Measurements from ENCODE around the gene RAPGEF1. TPM values are rescaled to one million over a fixed set of nuclear protein-coding genes. Genes with fewer than 3 reads are reported as not detected.
A peak's percentile ranks its signal among the peaks of the same experiment; 100 is the strongest.

Gene RAPGEF1
- polyA plus RNA-seq, 2 of the 4 experiments (the other 2 are of a cell fraction): 21.6 to 27.7 TPM

DNA sequence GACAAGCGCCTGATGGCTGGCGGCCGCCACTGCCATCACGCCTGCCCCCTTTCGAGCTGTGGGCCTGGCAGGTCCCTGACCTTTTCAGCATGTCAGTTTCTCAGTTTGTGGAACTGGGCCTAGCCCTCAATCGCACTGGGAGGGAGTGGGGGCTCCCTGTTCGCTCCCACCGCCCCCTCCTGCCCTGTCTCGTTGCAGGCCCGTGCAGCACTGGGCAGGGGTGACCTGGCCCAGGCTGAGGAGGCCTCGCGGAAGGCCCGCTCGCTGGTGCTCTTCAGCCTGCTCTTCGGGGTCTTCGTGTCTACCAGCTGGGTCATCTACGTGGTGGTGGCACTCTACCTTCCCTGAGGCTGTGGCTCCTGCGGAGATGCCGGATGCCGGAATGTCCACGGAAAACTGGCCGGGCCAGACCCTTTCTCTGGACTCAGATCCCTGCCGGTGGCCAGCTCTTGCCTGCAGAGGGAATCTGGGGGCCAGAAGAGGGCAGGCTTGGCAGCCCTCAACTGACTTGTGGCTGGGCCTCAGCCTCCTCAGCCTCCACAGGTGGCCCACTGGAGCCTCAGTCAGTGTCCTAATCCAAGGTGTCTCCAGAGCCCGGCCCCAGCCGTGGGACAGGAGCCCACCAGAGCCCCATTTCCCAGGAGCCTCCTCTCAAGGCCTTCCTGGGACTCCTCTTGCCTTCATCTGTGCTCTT lies 181.9 kb downstream of the RAPGEF1 start:
- no peak overlapping the region for H3K4me3 ChIP-seq
- no peak overlapping the region for H3K4me2 ChIP-seq
- ChIA-PET POLR2A (no interaction called here), CTCF (interaction anchor here (1.0 to 2.4 kb wide), 3 partner anchors 12 to 205 kb away, joined by 5 to 7 read pairs (median 7); no protein-coding TSS in a partner anchor)
- H3K9me3 ChIP-seq: peaks cover 13% of the 10 kb centered on the region; the same call in 2 of the 3 replicates
- H3K4me1 ChIP-seq: no peaks in the 10 kb centered on the region
- WGBS (ENCODE audit: missing lambda C conversion rate): 92% methylated on average over 20 of the region's 25 CpGs
- no peak for DNase-seq (ENCODE audit: low read depth in 1 of 2, low spot score in 1 of 2)
- H3K27ac ChIP-seq: no peak overlapping the region
- TF ChIP-seq SMC3 (IDR thresholded peaks at IDR 0.05): no peak
- FAIRE-seq: no peak
- ATAC-seq: peak in 1 of 2 experiments; percentile 35; a peak in 2 of 6 replicates

- Histone ChIP-seq H3K4me1 (no peaks in the 10 kb centered on the region), H3K27ac (no peak overlapping the region), H3K9me3 (0 out of 3 replicates have a peak, but pooled peaks cover 2% of the 10 kb centered on the region), H3K4me3 (no peak overlapping the region), H3K4me2 (no peak overlapping the region)
- ChIA-PET CTCF (no interaction called here), POLR2A (no interaction called here)
- TF ChIP-seq HDAC2 (IDR thresholded peaks at IDR 0.05): no peak
- TF ChIP-seq RFX5 (IDR thresholded peaks at IDR 0.05): no peak
- no peak for TF ChIP-seq KDM1A (IDR thresholded peaks at IDR 0.05; ENCODE audit: low read depth)
- no peak for TF ChIP-seq MAX (IDR thresholded peaks at IDR 0.05)
- FAIRE-seq: no peak
- 90% methylated on average over 15 of the region's 15 CpGs for WGBS (ENCODE audit: missing lambda C conversion rate)
- ATAC-seq: peak in 1 of 2 experiments; percentile 17; a peak in 1 of 6 replicates
- no peak for DNase-seq (ENCODE audit: low read depth in 1 of 2, low spot score in 1 of 2)
These were observed 183.8 kb downstream of the RAPGEF1 start for GRCh38 chr9:131555841-131556673.

GRCh38 chr9:131554843-131555351 lies 185.0 kb downstream of the RAPGEF1 start:
- CTCF ChIA-PET: interaction anchor here (0.6 kb wide), 1 partner anchor 13 kb away, joined by 4 read pairs; no protein-coding TSS in a partner anchor
- no peaks in the 10 kb centered on the region for H3K9me3 ChIP-seq
- WGBS (ENCODE audit: missing lambda C conversion rate): 95% methylated on average over 31 of the region's 54 CpGs
- FAIRE-seq (no peak), DNase-seq (ENCODE audit: low read depth in 1 of 2, low spot score in 1 of 2) (no peak), ATAC-seq (no peak)
- H3K4me2 ChIP-seq: no peak overlapping the region
- no peak overlapping the region for H3K27ac ChIP-seq
- no peak for TF ChIP-seq RFX5 (IDR thresholded peaks at IDR 0.05)
- TF ChIP-seq HDAC2 (IDR thresholded peaks at IDR 0.05): no peak
- no peak for TF ChIP-seq HOXA7 (CRISPR knock-in tag; IDR thresholded peaks at IDR 0.05)
- TF ChIP-seq ZNF302 (CRISPR knock-in tag; IDR thresholded peaks at IDR 0.05): no peak
- TF ChIP-seq ESRRA (IDR thresholded peaks at IDR 0.05; ENCODE audit: borderline replicate concordance, low read length): no peak
- TF ChIP-seq EP300 (IDR thresholded peaks at IDR 0.05): no peak
- TF ChIP-seq NPAS2 (CRISPR knock-in tag; IDR thresholded peaks at IDR 0.05; ENCODE audit: borderline replicate concordance): no peak
- TF ChIP-seq HOXB13 (CRISPR knock-in tag; IDR thresholded peaks at IDR 0.05; ENCODE audit: low read depth): no peak
- no peaks in the 10 kb centered on the region for H3K4me1 ChIP-seq
- POLR2A ChIA-PET: no interaction called here
- no peak overlapping the region for H3K4me3 ChIP-seq

GRCh38 chr9:131554087-131554842 lies 185.6 kb downstream of the RAPGEF1 start:
- Histone ChIP-seq H3K4me1 (no peaks in the 10 kb centered on the region), H3K9me3 (no peaks in the 10 kb centered on the region), H3K4me2 (no peak overlapping the region), H3K4me3 (no peak overlapping the region), H3K27ac (no peak overlapping the region)
- ChIA-PET CTCF (interaction anchor here (0.6 to 2.0 kb wide), 4 partner anchors 13 to 186 kb away, joined by 3 to 4 read pairs (median 4); no protein-coding TSS in a partner anchor), POLR2A (no interaction called here)
- FAIRE-seq (no peak), ATAC-seq (peak in 1 of 2 experiments; percentile 24; a peak in 2 of 6 replicates), DNase-seq (ENCODE audit: low read depth in 1 of 2, low spot score in 1 of 2) (no peak)
- TF ChIP-seq JUN (IDR thresholded peaks at IDR 0.05) (no peak), RFX5 (IDR thresholded peaks at IDR 0.05) (no peak)
- WGBS (ENCODE audit: missing lambda C conversion rate): 98% methylated on average over 42 of the region's 60 CpGs

DNA sequence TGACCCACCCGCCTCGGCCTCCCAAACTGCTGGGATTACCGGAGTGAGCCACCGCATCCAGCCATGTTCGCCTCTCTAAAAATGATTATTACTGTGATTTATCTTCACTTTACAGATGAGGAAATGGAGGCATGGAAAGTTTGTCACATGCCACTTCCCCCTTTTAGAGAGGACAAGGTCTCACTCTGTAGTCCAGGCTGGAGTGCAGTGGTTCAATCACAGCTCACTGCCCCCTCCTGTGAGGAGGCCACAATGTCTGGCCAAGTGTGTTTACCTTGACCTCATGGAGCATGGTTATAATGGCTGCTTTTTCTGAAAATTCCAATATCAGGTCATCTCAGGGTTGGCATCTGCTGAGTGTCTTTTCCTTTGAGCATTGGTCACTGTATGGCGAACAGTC lies 187.8 kb downstream of the RAPGEF1 start:
- Histone ChIP-seq H3K4me1 (no peaks in the 10 kb centered on the region; the same call in 2 of the 3 replicates), H3K27ac (no peak overlapping the region), H3K4me3 (no peak overlapping the region), H3K9me3 (no peaks in the 10 kb centered on the region), H3K4me2 (no peak overlapping the region)
- 92% methylated on average over 6 of the region's 6 CpGs for WGBS (ENCODE audit: missing lambda C conversion rate)
- ChIA-PET CTCF (no interaction called here), POLR2A (no interaction called here)
- FAIRE-seq (no peak), ATAC-seq (no peak; a peak in 1 of 6 replicates), DNase-seq (ENCODE audit: low read depth in 1 of 2, low spot score in 1 of 2) (no peak)
- TF ChIP-seq ZNF302 (CRISPR knock-in tag; IDR thresholded peaks at IDR 0.05): no peak
- no peak for TF ChIP-seq HOXA7 (CRISPR knock-in tag; IDR thresholded peaks at IDR 0.05)
- TF ChIP-seq, protein P1, sequence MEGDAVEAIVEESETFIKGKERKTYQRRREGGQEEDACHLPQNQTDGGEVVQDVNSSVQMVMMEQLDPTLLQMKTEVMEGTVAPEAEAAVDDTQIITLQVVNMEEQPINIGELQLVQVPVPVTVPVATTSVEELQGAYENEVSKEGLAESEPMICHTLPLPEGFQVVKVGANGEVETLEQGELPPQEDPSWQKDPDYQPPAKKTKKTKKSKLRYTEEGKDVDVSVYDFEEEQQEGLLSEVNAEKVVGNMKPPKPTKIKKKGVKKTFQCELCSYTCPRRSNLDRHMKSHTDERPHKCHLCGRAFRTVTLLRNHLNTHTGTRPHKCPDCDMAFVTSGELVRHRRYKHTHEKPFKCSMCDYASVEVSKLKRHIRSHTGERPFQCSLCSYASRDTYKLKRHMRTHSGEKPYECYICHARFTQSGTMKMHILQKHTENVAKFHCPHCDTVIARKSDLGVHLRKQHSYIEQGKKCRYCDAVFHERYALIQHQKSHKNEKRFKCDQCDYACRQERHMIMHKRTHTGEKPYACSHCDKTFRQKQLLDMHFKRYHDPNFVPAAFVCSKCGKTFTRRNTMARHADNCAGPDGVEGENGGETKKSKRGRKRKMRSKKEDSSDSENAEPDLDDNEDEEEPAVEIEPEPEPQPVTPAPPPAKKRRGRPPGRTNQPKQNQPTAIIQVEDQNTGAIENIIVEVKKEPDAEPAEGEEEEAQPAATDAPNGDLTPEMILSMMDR (IDR thresholded peaks at IDR 0.05): no peak
- no peak for TF ChIP-seq ESRRA (IDR thresholded peaks at IDR 0.05; ENCODE audit: borderline replicate concordance, low read length)
- TF ChIP-seq PHF8 (IDR thresholded peaks at IDR 0.05; ENCODE audit: borderline replicate concordance, low read depth): no peak
- no peak for TF ChIP-seq JUNB (IDR thresholded peaks at IDR 0.05)
- no peak for TF ChIP-seq HMGXB4 (CRISPR knock-in tag; IDR thresholded peaks at IDR 0.05; ENCODE audit: borderline replicate concordance)
- no peak for TF ChIP-seq FOSB (CRISPR knock-in tag; IDR thresholded peaks at IDR 0.05)
- no peak for TF ChIP-seq NFE2L2 (conservative IDR thresholded peaks at IDR 0.05; ENCODE audit: low read length)
- no peak for TF ChIP-seq FOXS1 (CRISPR knock-in tag; IDR thresholded peaks at IDR 0.05)
- TF ChIP-seq SMC3 (IDR thresholded peaks at IDR 0.05): no peak
- no peak for TF ChIP-seq JUN (IDR thresholded peaks at IDR 0.05)
